HG03432 (cell line): ENCODE measurements around the gene PDE3B.
"Not testable (repeated sequence)": the region's sequence is repeated elsewhere in the genome, so short reads cannot be mapped to it uniquely, and the experiment has no call there.

Experiments used
- ATAC-seq: cut with Tn5 transposase; IDR thresholded peaks from one replicate; pipeline ENCODE4 v1.9.1; 2021; ENCODE audit warnings: mild to moderate bottlenecking, moderate library complexity; ENCODE audit not compliant: unreplicated experiment

PDE3B gene

GRCh38 chr11:14641801-14642200 lies 1.8 kb upstream of the PDE3B start:
- ATAC-seq: no peak

- ATAC-seq: no peak
Observed at GRCh38 chr11:14642453-14642852, 1.2 kb upstream of the PDE3B start.

GRCh38 chr11:14642873-14643696 lies 519 bp upstream of the PDE3B start:
- ATAC-seq: no peak

GRCh38 chr11:14644226-14645014 lies 816 bp downstream of the PDE3B start:
- ATAC-seq: peak; percentile 65

DNA sequence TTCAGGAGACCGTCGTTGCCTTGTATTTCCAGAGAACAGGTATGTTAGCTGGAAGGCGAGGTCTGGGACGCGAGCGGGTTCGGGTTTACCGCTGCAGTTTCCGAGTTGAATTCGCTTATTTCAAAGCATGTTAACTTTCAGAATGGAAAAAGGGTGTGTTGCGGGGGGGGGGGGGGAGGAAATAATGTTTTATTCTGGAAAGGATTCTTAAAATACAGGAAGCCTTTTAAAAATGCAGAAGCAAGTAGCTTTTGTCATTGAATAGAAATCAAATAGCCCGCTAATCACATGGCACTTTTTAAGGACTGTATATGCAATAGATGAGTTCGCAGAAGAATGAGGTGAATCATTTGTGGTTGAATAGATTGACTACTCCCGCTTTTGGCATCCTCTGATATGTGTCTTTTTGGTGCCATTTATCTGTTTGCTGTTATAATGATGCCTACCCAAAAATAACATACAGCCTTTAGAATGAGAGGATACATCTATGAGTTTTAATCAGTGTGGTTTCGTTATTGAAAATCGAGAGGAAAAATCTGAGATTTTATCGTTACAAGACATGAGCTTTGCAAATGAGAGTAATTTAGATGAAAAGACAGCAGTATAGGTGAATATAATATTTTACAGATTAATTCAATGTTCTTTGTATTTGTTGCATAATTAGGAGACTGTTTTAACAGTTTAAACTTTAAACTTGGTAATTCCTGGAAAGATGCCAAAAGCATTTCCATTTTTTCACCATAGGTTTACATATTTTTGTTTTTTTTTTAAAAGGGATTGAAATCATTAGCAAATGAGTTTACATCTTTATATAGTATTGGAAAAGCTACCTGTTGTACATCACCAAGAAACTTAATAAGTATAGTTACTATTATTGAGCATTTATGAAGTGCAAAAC lies 1.7 kb downstream of the PDE3B start:
- ATAC-seq: no peak

DNA sequence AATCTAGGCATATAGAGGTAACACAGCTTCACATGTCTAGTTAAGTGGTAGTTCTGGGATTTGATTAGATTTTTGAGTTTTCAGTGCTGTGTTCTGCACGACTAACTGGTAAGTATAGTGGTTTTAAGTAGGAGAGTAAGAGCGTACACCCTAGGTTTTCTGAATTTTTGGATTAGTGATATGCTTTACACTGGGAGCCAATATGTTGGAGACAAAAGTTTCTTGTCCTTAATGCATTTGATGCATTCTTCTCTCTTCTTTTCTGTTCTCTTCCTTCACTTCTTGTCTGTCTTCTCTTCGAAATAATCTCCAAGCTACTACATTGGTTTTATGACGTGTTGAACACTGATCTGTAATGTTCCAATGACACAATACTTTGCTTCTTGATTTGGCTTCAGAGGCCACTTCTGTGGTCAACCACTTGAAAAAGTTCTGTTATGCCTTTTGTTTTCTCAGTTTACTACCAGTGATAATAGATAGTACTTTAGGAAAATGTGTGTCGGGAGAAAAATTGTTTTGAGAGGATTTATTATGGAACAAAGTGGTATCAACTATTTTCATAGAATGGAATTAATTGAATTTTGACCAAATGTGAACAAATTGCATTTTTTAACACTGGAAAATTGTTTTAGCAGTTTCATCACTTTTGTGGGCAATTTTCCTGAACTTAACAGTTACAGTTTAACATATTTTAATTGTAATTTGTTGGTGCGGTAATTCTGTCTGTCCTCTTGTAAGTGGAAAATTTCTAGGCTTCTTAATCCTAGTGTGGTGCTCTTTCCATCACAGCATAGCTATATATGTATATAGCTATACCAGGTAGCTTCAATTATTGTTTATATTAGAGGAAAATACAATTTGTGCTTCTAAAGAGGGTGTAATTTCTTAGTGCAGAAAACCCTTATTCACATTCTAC lies 2.6 kb downstream of the PDE3B start:
- no peak for ATAC-seq

DNA sequence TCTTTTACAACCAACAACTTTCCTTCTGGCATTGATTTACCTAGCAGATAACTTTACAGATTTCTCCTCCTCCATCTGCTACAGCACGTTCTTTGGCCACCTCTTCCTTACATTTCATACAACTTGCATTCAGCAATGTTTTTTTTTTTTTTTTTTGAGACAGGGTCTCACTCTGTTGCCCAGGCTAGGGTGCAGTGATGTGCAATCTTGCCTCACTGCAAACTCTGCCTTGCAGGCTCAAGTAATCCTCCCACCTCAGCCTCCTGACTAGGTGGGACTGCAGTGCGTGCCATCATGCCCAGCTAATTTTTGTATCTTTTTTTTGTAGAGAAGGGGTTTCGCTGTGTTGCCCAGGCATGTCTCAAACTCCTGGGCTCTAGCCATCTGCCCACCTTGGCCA lies 6.5 kb downstream of the PDE3B start:
- no peak for ATAC-seq

GRCh38 chr11:14653090-14653489 lies 9.5 kb downstream of the PDE3B start:
- no peak for ATAC-seq

DNA sequence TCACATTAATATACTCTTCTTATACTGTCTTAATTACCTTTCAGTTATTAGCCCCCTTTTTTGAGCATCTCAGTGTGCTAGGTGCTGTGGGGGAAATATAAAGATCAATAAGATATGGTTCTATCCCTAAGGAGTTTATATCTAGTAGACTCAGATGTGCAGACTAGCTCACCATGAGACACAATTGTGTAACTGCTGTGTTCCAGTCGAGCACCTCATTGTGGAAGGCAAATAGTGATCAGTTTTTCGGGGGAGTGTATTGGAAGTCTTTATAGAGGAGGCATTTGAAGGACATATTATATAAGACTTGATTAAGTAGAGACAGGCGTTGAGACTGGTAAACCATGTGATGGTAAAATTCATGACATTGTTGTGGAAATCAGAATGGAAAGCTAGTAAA lies 11.8 kb downstream of the PDE3B start:
- no peak for ATAC-seq

GRCh38 chr11:14656536-14657457 lies 13.2 kb downstream of the PDE3B start:
- no peak for ATAC-seq

GRCh38 chr11:14657841-14658240 lies 14.2 kb downstream of the PDE3B start:
- no peak for ATAC-seq

GRCh38 chr11:14664926-14665325 lies 21.3 kb downstream of the PDE3B start:
- ATAC-seq: not testable (repeated sequence)

- not testable (repeated sequence) for ATAC-seq
Observed at GRCh38 chr11:14667329-14667728, 23.7 kb downstream of the PDE3B start.

DNA sequence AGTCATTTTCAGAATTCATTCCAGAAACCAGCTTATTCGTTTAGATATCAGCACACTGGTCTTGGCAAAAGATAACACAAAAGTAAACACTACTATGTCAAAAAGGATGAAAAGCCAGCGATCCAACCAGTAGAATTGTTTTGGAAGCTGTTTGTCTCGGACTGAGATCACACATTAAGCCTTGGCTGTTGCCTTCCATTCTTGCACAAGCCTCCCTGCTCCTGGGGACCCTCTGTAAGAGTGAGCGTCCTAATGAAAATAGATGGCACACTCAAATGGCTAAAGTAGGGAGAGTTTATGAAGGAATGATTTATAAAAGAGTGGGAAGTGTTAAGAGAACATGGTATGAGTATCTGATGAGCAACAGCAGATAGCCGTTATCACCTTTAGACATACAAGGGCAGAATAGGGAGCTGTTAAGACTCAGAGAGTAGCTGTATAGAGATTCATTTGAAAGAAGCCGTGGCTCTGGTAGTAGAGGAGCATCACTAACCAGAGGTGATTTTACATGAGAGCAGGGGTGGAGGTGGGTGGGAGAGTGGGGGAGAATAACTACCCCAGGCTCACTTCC lies 25.2 kb downstream of the PDE3B start:
- ATAC-seq: no peak

GRCh38 chr11:14669499-14669898 lies 25.9 kb downstream of the PDE3B start:
- ATAC-seq: no peak

- no peak for ATAC-seq
Observed at GRCh38 chr11:14669958-14670357, 26.4 kb downstream of the PDE3B start.

DNA sequence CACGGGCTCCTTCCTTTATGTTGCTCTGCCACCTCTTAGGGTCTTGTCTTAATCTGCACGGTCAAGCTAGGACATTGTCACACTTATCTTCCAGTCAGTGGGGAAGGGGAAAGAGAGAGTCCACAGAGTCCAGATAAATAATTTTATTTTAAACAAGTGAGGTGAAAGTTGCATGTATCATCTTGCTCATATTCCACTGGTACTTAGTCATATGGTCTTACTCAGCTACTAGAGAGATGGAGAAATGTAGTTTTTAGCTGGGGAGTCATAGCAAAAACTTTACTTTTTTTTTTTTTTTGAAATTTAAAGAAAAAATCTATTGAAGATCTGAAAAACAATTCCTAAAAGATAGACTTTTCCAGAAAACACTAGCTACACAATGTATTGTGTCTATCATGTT lies 29.0 kb downstream of the PDE3B start:
- no peak for ATAC-seq

DNA sequence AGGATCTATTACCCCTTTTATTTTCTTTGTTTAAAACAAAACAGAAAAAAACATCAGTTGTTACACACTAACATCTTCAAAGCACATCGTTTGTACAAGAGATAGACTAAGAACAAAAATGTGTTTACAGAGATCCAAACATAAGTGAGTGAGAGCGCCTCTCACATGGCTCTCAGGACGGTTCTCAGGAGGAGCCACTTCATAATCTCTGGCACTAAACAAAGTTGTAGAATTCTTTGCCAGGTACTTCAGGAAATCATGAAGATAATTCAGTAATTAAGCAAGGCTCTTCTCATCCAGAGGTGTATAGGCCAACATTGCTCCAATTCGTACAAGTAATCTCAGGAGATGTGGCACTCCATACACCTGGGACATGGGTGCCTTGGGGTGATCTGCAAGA lies 29.8 kb downstream of the PDE3B start:
- ATAC-seq: no peak
